ENCODE measurements around the gene CDC73. TPM values are rescaled to one million over a fixed set of nuclear protein-coding genes. Genes with fewer than 3 reads are reported as not detected.

The CDC73 gene
- total and polyA plus RNA-seq, 2 donors (not counting 3 experiments of a cell fraction or from before 2014, with no cell fraction given), result 9.9 to 55.8 TPM

- Histone ChIP-seq H3K27ac (ENCODE audit: insufficient read depth, low read depth, low read length) (no peak overlapping the region), H3K9me3 (replicated peaks; ENCODE audit: control insufficient read depth, insufficient read depth, low read length) (no peaks in the 10 kb centered on the region)
Measured at GRCh38 chr1:193185211-193185610, 63.4 kb downstream of the CDC73 start.

GRCh38 chr1:193185901-193186731 is 64.3 kb downstream of the CDC73 start, which contains the start of gene B3GALT2:
TSS of gene B3GALT2 (minus strand) at chr1:193186613. CDS start at chr1:193181562, 5,051 bp downstream.
- no peak within 1 kb of the TSS for H3K27ac ChIP-seq (ENCODE audit: insufficient read depth, low read depth, low read length)
- FAIRE-seq (no peak), DNase-seq (ENCODE audit: low read depth, low spot score) (no peak)
- POLR2A ChIA-PET, result no interaction called here
- H3K79me2 ChIP-seq (ENCODE audit: control insufficient read depth, insufficient read depth, low read length), result peaks cover 56% of the 10 kb centered on the region
- CTCF ChIA-PET, result interaction anchor here (0.9 to 1.6 kb wide), 4 partner anchors 8 to 232 kb away, joined by 3 to 6 read pairs (median 4); no protein-coding TSS in a partner anchor
- H3K27me3 ChIP-seq (ENCODE audit: control insufficient read depth in 2 of 2, insufficient read depth in 2 of 2, low read length in 2 of 2), result no peaks in the 10 kb centered on the region
- dilution Hi-C loops (cut with MboI; ENCODE audit: extremely low pct_ligation_motif_present, low sequenced_read_pairs) (no loop called here), intact Hi-C loops (cut with micrococcal nuclease) (loop anchor here (10.0 kb wide), 2 partner anchors 219 to 579 kb away; no protein-coding TSS in a partner anchor)
- no peak for TF ChIP-seq POLR2A (IDR thresholded peaks at IDR 0.05; ENCODE audit: low read depth, low read length)
- TF ChIP-seq MAX (IDR thresholded peaks at IDR 0.05; ENCODE audit: insufficient read depth, insufficient read length), result no peak
- no peak for TF ChIP-seq CTCF (IDR thresholded peaks at IDR 0.05; ENCODE audit: extremely low read depth in 1 of 2, insufficient read depth in 1 of 2, low read depth in 1 of 2, low read length in 2 of 2)
- no peak within 1 kb of the TSS for H2AFZ ChIP-seq (ENCODE audit: low read depth, low read length)
- no peak within 1 kb of the TSS for H3K4me3 ChIP-seq (replicated peaks in 1 of 3; ENCODE audit: insufficient read depth in 1 of 3, low read depth in 1 of 3, low read length in 3 of 3)
- H3K9me1 ChIP-seq (replicated peaks; ENCODE audit: control insufficient read depth, extremely low read depth, insufficient read depth, low read length), result peaks cover 3% of the 10 kb centered on the region
- H3K36me3 ChIP-seq (ENCODE audit: control insufficient read depth in 2 of 2, extremely low read depth in 1 of 2, insufficient read depth in 2 of 2, low read length in 2 of 2), result no peaks in the 10 kb centered on the region
- no peak within 1 kb of the TSS for H3K4me2 ChIP-seq (ENCODE audit: insufficient read depth, low read length)
- H3K9me3 ChIP-seq (replicated peaks; ENCODE audit: control insufficient read depth, insufficient read depth, low read length), result no peaks in the 10 kb centered on the region
- BruUV-seq (replicated peaks), result no TSS peak
- H3K4me1 ChIP-seq (ENCODE audit: control insufficient read depth, extremely low read depth, insufficient read depth, low read length), result no peaks in the 10 kb centered on the region
- H3K9ac ChIP-seq (replicated peaks; ENCODE audit: extremely low read depth, insufficient read depth, low read length), result no peak within 1 kb of the TSS
- peaks cover 12% of the 10 kb centered on the region for H4K20me1 ChIP-seq (replicated peaks; ENCODE audit: control insufficient read depth, extremely low read depth, insufficient read depth, low read length)

More at GRCh38 chr1:193185211-193185610, 63.4 kb downstream of the CDC73 start:
- Histone ChIP-seq H3K4me3 (replicated peaks in 1 of 3; ENCODE audit: insufficient read depth in 1 of 3, low read depth in 1 of 3, low read length in 3 of 3) (no peak overlapping the region), H3K79me2 (ENCODE audit: control insufficient read depth, insufficient read depth, low read length) (peaks cover 55% of the 10 kb centered on the region), H2AFZ (ENCODE audit: low read depth, low read length) (no peak overlapping the region), H4K20me1 (replicated peaks; ENCODE audit: control insufficient read depth, extremely low read depth, insufficient read depth, low read length) (peaks cover 12% of the 10 kb centered on the region), H3K27me3 (ENCODE audit: control insufficient read depth in 2 of 2, insufficient read depth in 2 of 2, low read length in 2 of 2) (no peaks in the 10 kb centered on the region), H3K4me2 (ENCODE audit: insufficient read depth, low read length) (no peak overlapping the region), H3K36me3 (ENCODE audit: control insufficient read depth in 2 of 2, extremely low read depth in 1 of 2, insufficient read depth in 2 of 2, low read length in 2 of 2) (no peaks in the 10 kb centered on the region), H3K9ac (replicated peaks; ENCODE audit: extremely low read depth, insufficient read depth, low read length) (no peak overlapping the region), H3K9me1 (replicated peaks; ENCODE audit: control insufficient read depth, extremely low read depth, insufficient read depth, low read length) (peaks cover 3% of the 10 kb centered on the region), H3K4me1 (ENCODE audit: control insufficient read depth, extremely low read depth, insufficient read depth, low read length) (no peaks in the 10 kb centered on the region)
- ChIA-PET POLR2A (no interaction called here), CTCF (interaction anchor here (1.2 to 2.6 kb wide), 4 partner anchors 8 to 233 kb away, joined by 3 to 11 read pairs (median 4); no protein-coding TSS in a partner anchor)
- DNase-seq (ENCODE audit: low read depth, low spot score) (no peak), FAIRE-seq (no peak)
- intact Hi-C loops (cut with micrococcal nuclease) (loop anchor here (10.0 kb wide), 2 partner anchors 220 to 580 kb away; no protein-coding TSS in a partner anchor), dilution Hi-C loops (cut with MboI; ENCODE audit: extremely low pct_ligation_motif_present, low sequenced_read_pairs) (no loop called here)
- BruUV-seq (replicated peaks), result no TSS peak
- TF ChIP-seq FOS (IDR thresholded peaks at IDR 0.05; ENCODE audit: borderline replicate concordance, insufficient read depth, low read length) (no peak), POLR2AphosphoS5 (IDR thresholded peaks at IDR 0.05; ENCODE audit: insufficient read depth, low read depth, low read length) (no peak), MYC (IDR thresholded peaks at IDR 0.05; ENCODE audit: low read depth, low read length) (no peak), GATA2 (IDR thresholded peaks at IDR 0.05; ENCODE audit: insufficient read depth, insufficient read length, low read depth, low read length) (no peak), MAX (IDR thresholded peaks at IDR 0.05; ENCODE audit: insufficient read depth, insufficient read length) (no peak), POLR2A (IDR thresholded peaks at IDR 0.05; ENCODE audit: low read depth, low read length) (no peak), JUN (IDR thresholded peaks at IDR 0.05; ENCODE audit: borderline replicate concordance, insufficient read depth, insufficient read length, low read depth) (no peak)
